Endothelial cell of umbilical vein (primary cell): Measurements from ENCODE around the gene CGB8. TPM values are rescaled to one million over a fixed set of nuclear protein-coding genes. Genes with fewer than 3 reads are reported as not detected.
A peak's percentile ranks its signal among the peaks of the same experiment; 100 is the strongest.

Source experiments
- BruUV-seq: library from RNA; stranded (reverse); fragments of 400-500 nt; replicated peaks from 2 replicates; lab custom pipeline; 2021; lab: Mats Ljungman, UMichigan
- CTCF ChIA-PET: fragments of 300-600, 350-600 bp; sonication (Branson Sonifier 250); formaldehyde crosslinking; loops from one replicate; lab custom pipeline; 2021; ENCODE audit warnings: antibody characterized with exemption, inconsistent platforms; lab: Charles Lee
- POLR2A ChIA-PET: fragments of 300-600, 350-600 bp; sonication (Branson Sonifier 250); formaldehyde crosslinking; loops from one replicate; lab custom pipeline; 2021; ENCODE audit warnings: antibody characterized with exemption, inconsistent platforms; lab: Charles Lee
- DNase-seq: peaks from one replicate; pipeline ENCODE4 v3.0.0-alpha.2; 2011; ENCODE audit warnings: low read depth, low spot score
- FAIRE-seq: peaks from 2 replicates; lab custom pipeline; 2011; peaks lifted over from hg19 to GRCh38; lab: Jason Lieb, UNC
- H2AFZ ChIP-seq: 2 replicates; pipeline ENCODE4 v1.6.0; 2012; ENCODE audit warnings: low read depth, low read length, control low read depth, inconsistent platforms
- H3K27ac ChIP-seq: 2 replicates; pipeline ENCODE4 v1.5.1; 2011; ENCODE audit warnings: low read depth, mild to moderate bottlenecking, control low read depth, low read length, moderate library complexity; ENCODE audit not compliant: insufficient read depth
- H3K27me3 ChIP-seq, 2 experiments: 2 replicates each; pipeline versions ENCODE4 v1.6.0 to v1.6.1; 2011; ENCODE audit warnings: low read length in 2 of 2, mixed read lengths in 1 of 2; ENCODE audit not compliant: control insufficient read depth in 2 of 2, insufficient read depth in 2 of 2
- H3K36me3 ChIP-seq, 2 experiments: 2 replicates in 1 of 2; 3 replicates in 1 of 2; pipeline ENCODE4 v1.5.1; 2011; ENCODE audit warnings: low read length in 2 of 2, mild to moderate bottlenecking in 1 of 2, moderate library complexity in 1 of 2; ENCODE audit not compliant: control insufficient read depth in 2 of 2, insufficient read depth in 2 of 2; ENCODE audit errors: extremely low read depth in 1 of 2
- H3K4me1 ChIP-seq: 3 replicates; pipeline ENCODE4 v1.5.1; 2011; ENCODE audit warnings: mild to moderate bottlenecking, low read length; ENCODE audit not compliant: control insufficient read depth, insufficient read depth; ENCODE audit errors: extremely low read depth
- H3K4me2 ChIP-seq: 2 replicates; pipeline ENCODE4 v1.6.1; 2011; ENCODE audit warnings: low read length, control low read depth, mixed read lengths; ENCODE audit not compliant: insufficient read depth
- H3K4me3 ChIP-seq, 3 experiments: fragments of 200-600 bp in 1 of 3; sonication (generic), shearing (Covaris generic) in 1 of 3; replicated peaks in 1 of 3; 2 replicates each; pipeline ENCODE4 v1.5.1; 2011 to 2016; ENCODE audit warnings: control low read depth in 3 of 3, low read length in 3 of 3, mild to moderate bottlenecking in 2 of 3, inconsistent platforms in 1 of 3, low read depth in 1 of 3, moderate library complexity in 1 of 3; ENCODE audit not compliant: insufficient read depth in 1 of 3
- H3K79me2 ChIP-seq: 2 replicates; pipeline ENCODE4 v1.6.0; 2012; ENCODE audit warnings: low read length, inconsistent platforms; ENCODE audit not compliant: control insufficient read depth, insufficient read depth
- H3K9ac ChIP-seq: replicated peaks from 2 replicates; pipeline ENCODE3; 2011; ENCODE audit warnings: low read length, control low read depth; ENCODE audit not compliant: insufficient read depth; ENCODE audit errors: extremely low read depth
- H3K9me1 ChIP-seq: replicated peaks from 3 replicates; pipeline ENCODE4 v1.6.0; 2011; ENCODE audit warnings: mild to moderate bottlenecking, low read length; ENCODE audit not compliant: control insufficient read depth, insufficient read depth; ENCODE audit errors: extremely low read depth
- H3K9me3 ChIP-seq: replicated peaks from 2 replicates; pipeline ENCODE4 v1.5.1; 2012; ENCODE audit warnings: low read length, inconsistent platforms; ENCODE audit not compliant: control insufficient read depth, insufficient read depth
- H4K20me1 ChIP-seq: replicated peaks from 2 replicates; pipeline ENCODE3; 2011; ENCODE audit warnings: mild to moderate bottlenecking, low read length; ENCODE audit not compliant: control insufficient read depth, insufficient read depth; ENCODE audit errors: extremely low read depth
- EZH2 ChIP-seq: IDR thresholded peaks from 2 replicates; pipeline ENCODE4 v1.6.1; 2012; ENCODE audit warnings: borderline replicate concordance, low read depth, mild to moderate bottlenecking, moderate library complexity, low read length, inconsistent platforms; ENCODE audit not compliant: severe bottlenecking
- GATA2 ChIP-seq: IDR thresholded peaks from 2 replicates; pipeline ENCODE4 v1.7.0; 2011; ENCODE audit warnings: low read depth, mild to moderate bottlenecking, moderate library complexity, mixed read lengths, low read length; ENCODE audit not compliant: insufficient read length, insufficient read depth
- JUN ChIP-seq: IDR thresholded peaks from 2 replicates; pipeline ENCODE4 v1.6.1; 2011; ENCODE audit warnings: borderline replicate concordance, low read depth; ENCODE audit not compliant: insufficient read length, insufficient read depth
- MYC ChIP-seq: IDR thresholded peaks from one replicate; pipeline ENCODE4 v1.6.1; 2011; ENCODE audit warnings: mild to moderate bottlenecking, low read depth, low read length
- POLR2A ChIP-seq: IDR thresholded peaks from 2 replicates; pipeline ENCODE4 v1.6.1; 2012; ENCODE audit warnings: low read depth, mild to moderate bottlenecking, control low read depth, low read length
- POLR2AphosphoS5 ChIP-seq: IDR thresholded peaks from 2 replicates; pipeline ENCODE4 v1.6.1; 2012; ENCODE audit warnings: low read depth, mild to moderate bottlenecking, control low read depth, low read length, moderate library complexity; ENCODE audit not compliant: insufficient read depth
- dilution Hi-C: fragments of 300-500 bp; cut with MboI; formaldehyde crosslinking; loops from one replicate; pipeline ENCODE4 v1.15.0; 2019; ENCODE audit warnings: low sequenced_read_pairs; ENCODE audit not compliant: extremely low pct_ligation_motif_present
- intact Hi-C: fragments of 100-400 bp; cut with micrococcal nuclease; formaldehyde crosslinking; loops from one replicate; pipeline ENCODE4 v1.10.0; 2022
- polyA plus RNA-seq, 4 experiments: library from polyadenylated mRNA; depleted of rRNA in 3 of 4; stranded (reverse) in 3 of 4; unstranded in 1 of 4; fragments of >200 nt; gene quantifications; 2 replicates each; pipeline versions ENCODE4 v1.2.1 to v1.2.3, GENCODE V29; 2011 to 2012; ENCODE audit warnings: missing spikeins in 1 of 4
- total RNA-seq: library from RNA; stranded (reverse); gene quantifications from 2 replicates; pipeline ENCODE4 v1.2.3, GENCODE V29; 2021
- TF ChIP-seq, protein P1 (sequence below): IDR thresholded peaks from 2 replicates; pipeline ENCODE4 v1.6.1; 2011; ENCODE audit not compliant: insufficient read depth, insufficient read length

Gene CGB8
- total and polyA plus RNA-seq, 2 donors (not counting 3 experiments of a cell fraction or from before 2014, with no cell fraction given), result not detected

DNA sequence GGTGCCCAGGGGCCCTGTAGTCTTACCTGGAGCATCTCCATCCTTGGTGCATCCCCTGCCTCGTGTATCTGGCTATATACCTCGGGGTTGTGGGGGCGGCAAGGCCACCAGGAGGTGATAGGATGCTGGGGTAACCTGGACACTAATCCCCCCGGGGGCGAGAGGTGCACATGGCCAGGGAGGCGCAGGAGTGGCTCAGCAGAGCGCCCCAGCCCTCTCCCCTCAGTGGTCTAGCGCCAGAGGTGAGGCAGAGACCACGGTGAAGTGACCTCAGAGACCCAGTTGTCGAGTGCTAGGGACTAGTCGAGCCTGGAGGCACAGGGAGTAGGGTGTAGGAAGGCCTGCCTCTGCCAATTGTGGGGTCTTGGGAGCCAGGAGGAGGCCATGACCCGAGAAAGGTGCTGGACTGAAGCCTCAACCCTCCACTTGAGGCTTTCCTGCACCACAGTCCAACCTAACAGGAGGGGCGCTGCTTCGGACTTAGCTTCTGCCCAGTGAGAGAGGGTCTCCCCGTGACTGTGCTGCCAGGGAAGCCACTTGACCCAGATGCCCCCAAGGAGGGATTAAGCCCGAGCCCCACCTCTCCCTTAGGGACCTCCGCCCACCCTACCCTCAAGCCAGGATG lies 31.8 kb downstream of the CGB8 start, which contains the start of gene LHB:
LHB (minus strand) TSS at position 51 of the 625 bp plus-strand sequence; CDS start at position 41, 10 bp downstream.
- ChIA-PET POLR2A (no interaction called here), CTCF (interaction anchor here (0.7 to 5.4 kb wide), 7 partner anchors 8 to 38 kb away, joined by 3 to 37 read pairs (median 6); partner anchors contain the start of genes GYS1 and RUVBL2)
- peak within 1 kb of the TSS; percentile 1 for H2AFZ ChIP-seq
- no peak within 1 kb of the TSS for H3K27ac ChIP-seq
- peaks cover 0 to 17% of the 10 kb centered on the region in 2 experiments for H3K36me3 ChIP-seq
- no peak within 1 kb of the TSS for H3K9ac ChIP-seq
- H3K4me1 ChIP-seq, result peaks cover 10% of the 10 kb centered on the region
- peaks cover 0 to 5% of the 10 kb centered on the region in 2 experiments for H3K27me3 ChIP-seq
- dilution Hi-C loops, result no loop called here
- H3K79me2 ChIP-seq, result no peaks in the 10 kb centered on the region
- peak within 1 kb of the TSS; percentile 25 to 40 (median 26) for H3K4me3 ChIP-seq
- intact Hi-C loops, result no loop called here
- TF ChIP-seq JUN (no peak), EZH2 (no peak), POLR2AphosphoS5 (no peak), GATA2 (no peak), MYC (no peak), POLR2A (no peak)
- TF ChIP-seq, protein P1, sequence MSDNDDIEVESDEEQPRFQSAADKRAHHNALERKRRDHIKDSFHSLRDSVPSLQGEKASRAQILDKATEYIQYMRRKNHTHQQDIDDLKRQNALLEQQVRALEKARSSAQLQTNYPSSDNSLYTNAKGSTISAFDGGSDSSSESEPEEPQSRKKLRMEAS, result no peak
- no TSS peak for BruUV-seq
- H3K4me2 ChIP-seq, result peak within 1 kb of the TSS; percentile 52
- no peak for FAIRE-seq
- H3K9me1 ChIP-seq, result no peaks in the 10 kb centered on the region
- DNase-seq, result no peak
- H4K20me1 ChIP-seq, result no peaks in the 10 kb centered on the region
- H3K9me3 ChIP-seq, result no peaks in the 10 kb centered on the region
